Pancreas (tissue), 10 donors: ENCODE data around the gene CPT1B. TPM values are rescaled to one million over a fixed set of nuclear protein-coding genes. Genes with fewer than 3 reads are reported as not detected.

Experiments used
- ATAC-seq, 4 donors: fragments of 200-7000 bp; cut with Tn5 transposase; one replicate each; pipeline versions ENCODE4 v1.8.0 to v1.9.1; 2020; ENCODE audit warnings: mild to moderate bottlenecking in 4 of 4, moderate library complexity in 4 of 4
- DNase-seq, 6 donors: peaks; one replicate each; pipeline ENCODE4 v3.0.0-alpha.2; 2020
- FAIRE-seq: peaks from 2 replicates; lab custom pipeline; 2012; peaks lifted over from hg19 to GRCh38; lab: Jason Lieb, UNC
- H3K27ac ChIP-seq, 4 donors: fragments of 200-600 bp; sonication (generic); 1 replicate in 3 of 4; 2 replicates in 1 of 4; pipeline versions ENCODE4 v1.5.0 to v1.8.0; 2020
- H3K27me3 ChIP-seq, 4 donors: fragments of 200-600 bp; one replicate each; pipeline ENCODE4 v1.8.0; 2021
- H3K36me3 ChIP-seq, 3 donors: fragments of 200-600 bp; sonication (generic) in 1 of 3; one replicate each; pipeline versions ENCODE4 v1.5.0 to v1.8.0; 2020 to 2021
- H3K4me1 ChIP-seq, 3 donors: fragments of 200-600 bp; one replicate each; pipeline ENCODE4 v1.8.0; 2021
- H3K4me3 ChIP-seq, 4 donors: fragments of 200-600 bp; sonication (generic) in 2 of 4; one replicate each; pipeline versions ENCODE4 v1.5.0 to v1.8.0; 2020 to 2021
- H3K9me3 ChIP-seq, 4 donors: fragments of 200-600 bp; one replicate each; pipeline ENCODE4 v1.8.0; 2021
- WGBS, 2 donors: extraction: QIAGEN DNeasy Blood & Tissue Kit; methylation state at CpG; one replicate each; pipeline ENCODE4 v1.1.7; 2013; 5-methylcytosine and 5-hydroxymethylcytosine counted together
- intact Hi-C, 3 donors: fragments of 100-400 bp; cut with DNase I; formaldehyde crosslinking; loops; one replicate each; pipeline versions ENCODE4 v1.11.1 to v1.14.2; 2022
- polyA plus RNA-seq, 2 donors: library from polyadenylated mRNA; stranded (reverse); fragments of 200-250 nt; gene quantifications; one replicate each; pipeline ENCODE4 v1.2.3, GENCODE V29; 2013
- total RNA-seq, 6 donors: library from RNA; stranded (reverse); fragmentation: NEBNext Ultra II Directional in 4 of 6; extraction: Animal tissue kit (Norgen Biotek cat#: 25700) in 4 of 6; gene quantifications; one replicate each; pipeline versions ENCODE4 v1.2.1 to v1.2.4, GENCODE V29; 2021 to 2023
- TF ChIP-seq, protein P1 (sequence below), 4 donors: fragments of 200-600 bp; sonication (generic) in 3 of 4; IDR thresholded peaks; one replicate each; pipeline versions ENCODE4 v1.5.0 to v1.8.0; 2021; ENCODE audit warnings: antibody characterized with exemption in 4 of 4
- donor health status: healthy with polysubstance abuse.
- donor health status: DM: no; HTN: no; CAD: no; lungs with moderate emphysema.
- donor health status: DM: no; HTN: no; CAD: no.
- donor health status: control.
- donor health status: control.
- donor health status: Bipolar disorder and iron deficiency.
- donor health status: DM: yes; HTN: yes; CAD: no.
- donor health status: DM: no; HTN: no; CAD: no.
- donor health status: DM: no; HTN: no; CAD: no.
- donor health status: DM: yes; HTN: yes; CAD: no.

CPT1B gene
- total and polyA plus RNA-seq, 8 donors = 7.2 to 87.0 (median 13.6) TPM

DNA sequence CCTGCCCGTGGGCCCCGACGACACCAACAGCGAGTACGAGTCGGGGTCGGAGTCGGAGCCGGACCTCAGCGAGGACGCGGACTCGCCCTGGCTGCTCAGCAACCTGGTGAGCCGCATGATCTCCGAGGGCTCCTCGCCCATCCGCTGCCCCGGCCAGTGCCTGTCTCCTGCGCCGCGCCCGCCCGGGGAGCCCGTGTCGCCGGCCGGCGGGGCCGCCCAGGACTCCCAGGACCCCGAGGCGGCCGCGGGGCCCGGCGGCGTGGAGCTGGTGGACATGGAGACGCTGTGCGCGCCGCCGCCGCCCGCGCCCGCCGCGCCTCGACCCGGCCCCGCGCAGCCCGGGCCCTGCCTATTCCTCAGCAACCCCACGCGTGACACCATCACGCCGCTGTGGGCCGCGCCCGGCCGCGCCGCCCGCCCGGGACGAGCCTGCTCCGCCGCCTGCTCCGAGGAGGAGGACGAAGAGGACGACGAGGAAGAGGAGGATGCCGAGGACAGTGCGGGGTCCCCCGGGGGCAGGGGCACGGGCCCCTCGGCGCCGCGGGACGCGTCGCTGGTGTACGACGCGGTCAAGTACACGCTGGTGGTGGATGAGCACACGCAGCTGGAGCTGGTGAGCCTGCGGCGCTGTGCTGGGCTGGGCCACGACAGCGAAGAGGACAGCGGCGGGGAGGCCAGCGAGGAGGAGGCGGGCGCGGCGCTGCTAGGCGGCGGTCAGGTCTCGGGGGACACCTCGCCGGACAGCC lies 26.2 kb upstream of the CPT1B start:
- no peaks in the 10 kb centered on the region for H3K27me3 ChIP-seq
- intact Hi-C loops = no loop called here

GRCh38 chr22:50603511-50604255 lies 25.5 kb upstream of the CPT1B start:
- 27 to 39% methylated on average over 50 to 70 of the region's 70 CpGs for WGBS, 2 donors
- FAIRE-seq = no peak
- no peak overlapping the region for H3K27ac ChIP-seq
- no peaks in the 10 kb centered on the region for H3K36me3 ChIP-seq
- peaks cover 0 to 3% (median 0%) of the 10 kb centered on the region in 3 donors for H3K4me1 ChIP-seq
- no peaks in the 10 kb centered on the region for H3K9me3 ChIP-seq
- peak in 1 of 6 donors; percentile 1 for DNase-seq
- H3K4me3 ChIP-seq = no peak overlapping the region
- ATAC-seq = no peak
- no peaks in the 10 kb centered on the region for H3K27me3 ChIP-seq
- intact Hi-C loops = no loop called here
- TF ChIP-seq, protein P1, sequence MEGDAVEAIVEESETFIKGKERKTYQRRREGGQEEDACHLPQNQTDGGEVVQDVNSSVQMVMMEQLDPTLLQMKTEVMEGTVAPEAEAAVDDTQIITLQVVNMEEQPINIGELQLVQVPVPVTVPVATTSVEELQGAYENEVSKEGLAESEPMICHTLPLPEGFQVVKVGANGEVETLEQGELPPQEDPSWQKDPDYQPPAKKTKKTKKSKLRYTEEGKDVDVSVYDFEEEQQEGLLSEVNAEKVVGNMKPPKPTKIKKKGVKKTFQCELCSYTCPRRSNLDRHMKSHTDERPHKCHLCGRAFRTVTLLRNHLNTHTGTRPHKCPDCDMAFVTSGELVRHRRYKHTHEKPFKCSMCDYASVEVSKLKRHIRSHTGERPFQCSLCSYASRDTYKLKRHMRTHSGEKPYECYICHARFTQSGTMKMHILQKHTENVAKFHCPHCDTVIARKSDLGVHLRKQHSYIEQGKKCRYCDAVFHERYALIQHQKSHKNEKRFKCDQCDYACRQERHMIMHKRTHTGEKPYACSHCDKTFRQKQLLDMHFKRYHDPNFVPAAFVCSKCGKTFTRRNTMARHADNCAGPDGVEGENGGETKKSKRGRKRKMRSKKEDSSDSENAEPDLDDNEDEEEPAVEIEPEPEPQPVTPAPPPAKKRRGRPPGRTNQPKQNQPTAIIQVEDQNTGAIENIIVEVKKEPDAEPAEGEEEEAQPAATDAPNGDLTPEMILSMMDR (IDR thresholded peaks at IDR 0.05) = no peak

More for the DNA sequence above, 26.2 kb upstream of the CPT1B start:
- no peaks in the 10 kb centered on the region for H3K36me3 ChIP-seq
- H3K9me3 ChIP-seq = no peaks in the 10 kb centered on the region
- no peak overlapping the region for H3K27ac ChIP-seq
- TF ChIP-seq, protein P1 (IDR thresholded peaks at IDR 0.05) = no peak
- peaks cover 0 to 3% (median 0%) of the 10 kb centered on the region in 3 donors for H3K4me1 ChIP-seq
- DNase-seq (peak in 1 of 6 donors; percentile 1), ATAC-seq (no peak), FAIRE-seq (no peak)
- 55 to 57% methylated on average over 72 to 103 of the region's 103 CpGs for WGBS, 2 donors
- no peak overlapping the region for H3K4me3 ChIP-seq

- intact Hi-C loops = no loop called here
- TF ChIP-seq, protein P1 (IDR thresholded peaks at IDR 0.05) = no peak
- ATAC-seq (no peak), DNase-seq (peak in 1 of 6 donors; percentile 0), FAIRE-seq (no peak)
- Histone ChIP-seq H3K4me1 (peaks cover 0 to 3% (median 0%) of the 10 kb centered on the region in 3 donors), H3K27me3 (no peaks in the 10 kb centered on the region), H3K9me3 (no peaks in the 10 kb centered on the region), H3K27ac (no peak overlapping the region), H3K4me3 (no peak overlapping the region), H3K36me3 (no peaks in the 10 kb centered on the region)
- WGBS, 2 donors = 28 to 35% methylated on average over 2 of the region's 2 CpGs
Measured at GRCh38 chr22:50602338-50602700, 24.1 kb upstream of the CPT1B start.

GRCh38 chr22:50601669-50602337 lies 23.6 kb upstream of the CPT1B start:
- Histone ChIP-seq H3K4me1 (peaks cover 0 to 3% (median 0%) of the 10 kb centered on the region in 3 donors), H3K27ac (no peak overlapping the region), H3K4me3 (no peak overlapping the region), H3K9me3 (no peaks in the 10 kb centered on the region), H3K27me3 (no peaks in the 10 kb centered on the region), H3K36me3 (no peaks in the 10 kb centered on the region)
- peak in 1 of 6 donors; percentile 0 for DNase-seq
- 61% methylated on average over 12 of the region's 12 CpGs for WGBS, 2 donors
- no peak for ATAC-seq
- intact Hi-C loops = no loop called here
- FAIRE-seq = no peak
- TF ChIP-seq, protein P1 (IDR thresholded peaks at IDR 0.05) = no peak
